ENCODE results near the gene LAMC3.

GRCh38 chr9:131048820-131049219 lies 39.8 kb downstream of the LAMC3 start:
- no peak for TF ChIP-seq ZNF217 (CRISPR knock-in tag; IDR thresholded peaks at IDR 0.05)
- TF ChIP-seq MAX (CRISPR knock-in tag; IDR thresholded peaks at IDR 0.05), result no peak
- TF ChIP-seq ZNF124 (CRISPR knock-in tag; IDR thresholded peaks at IDR 0.05), result no peak
- TF ChIP-seq ZBTB43 (CRISPR knock-in tag; IDR thresholded peaks at IDR 0.05), result no peak
- no peak for TF ChIP-seq USF1 (CRISPR knock-in tag; IDR thresholded peaks at IDR 0.05)
- no peak for TF ChIP-seq MLLT1 (IDR thresholded peaks at IDR 0.05)
- TF ChIP-seq SETDB1 (IDR thresholded peaks at IDR 0.05; ENCODE audit: low read length), result no peak
- no peak for TF ChIP-seq POLR3A (IDR thresholded peaks at IDR 0.05; ENCODE audit: borderline replicate concordance, extremely low read depth, insufficient read depth, insufficient read length)
- no peak for TF ChIP-seq SIN3B (IDR thresholded peaks at IDR 0.05; ENCODE audit: low read depth)

Measured in K562 (cell line).